Astrocyte of the cerebellum (primary cell): ENCODE data around the gene FUT4.

Experiments
- DNase-seq: peaks from one replicate; pipeline ENCODE4 v3.0.0-alpha.2; 2011; ENCODE audit warnings: low read depth
- H3K4me3 ChIP-seq: 2 replicates; pipeline ENCODE4 v1.5.1; 2011; ENCODE audit warnings: mild to moderate bottlenecking, low read depth, low read length, moderate library complexity
- in situ Hi-C: cut with HindIII; loops from 2 replicates; pipeline ENCODE4 v1.10.0; 2017; ENCODE audit warnings: low sequenced_read_pairs
- TF ChIP-seq, protein P1 (sequence below): IDR thresholded peaks from 2 replicates; pipeline ENCODE4 v1.5.1; 2012; ENCODE audit warnings: low read length, low read depth, moderate library complexity, mild to moderate bottlenecking; ENCODE audit errors: missing control alignments

Gene FUT4

DNA sequence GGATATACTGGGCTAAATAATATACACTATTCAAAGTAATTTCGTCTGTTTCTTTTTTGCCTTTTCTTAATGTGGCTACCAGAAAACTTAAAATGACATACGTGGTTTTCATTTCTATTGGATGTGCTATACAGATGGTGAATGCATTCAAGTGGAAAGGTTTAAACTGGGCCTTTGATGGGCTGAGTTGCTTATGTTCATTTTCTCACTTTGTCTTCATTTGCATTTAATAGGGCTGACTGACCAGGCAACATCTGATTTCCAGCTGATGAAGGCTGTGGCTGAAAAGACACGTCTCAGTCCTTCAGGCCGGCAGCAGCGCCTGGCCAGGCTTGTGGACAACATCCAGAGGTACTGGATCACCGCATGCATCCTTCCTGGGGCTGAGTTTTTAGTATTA is 51.4 kb downstream of the FUT4 start:
- H3K4me3 ChIP-seq = no peak overlapping the region
- no peak for DNase-seq
- TF ChIP-seq, protein P1, sequence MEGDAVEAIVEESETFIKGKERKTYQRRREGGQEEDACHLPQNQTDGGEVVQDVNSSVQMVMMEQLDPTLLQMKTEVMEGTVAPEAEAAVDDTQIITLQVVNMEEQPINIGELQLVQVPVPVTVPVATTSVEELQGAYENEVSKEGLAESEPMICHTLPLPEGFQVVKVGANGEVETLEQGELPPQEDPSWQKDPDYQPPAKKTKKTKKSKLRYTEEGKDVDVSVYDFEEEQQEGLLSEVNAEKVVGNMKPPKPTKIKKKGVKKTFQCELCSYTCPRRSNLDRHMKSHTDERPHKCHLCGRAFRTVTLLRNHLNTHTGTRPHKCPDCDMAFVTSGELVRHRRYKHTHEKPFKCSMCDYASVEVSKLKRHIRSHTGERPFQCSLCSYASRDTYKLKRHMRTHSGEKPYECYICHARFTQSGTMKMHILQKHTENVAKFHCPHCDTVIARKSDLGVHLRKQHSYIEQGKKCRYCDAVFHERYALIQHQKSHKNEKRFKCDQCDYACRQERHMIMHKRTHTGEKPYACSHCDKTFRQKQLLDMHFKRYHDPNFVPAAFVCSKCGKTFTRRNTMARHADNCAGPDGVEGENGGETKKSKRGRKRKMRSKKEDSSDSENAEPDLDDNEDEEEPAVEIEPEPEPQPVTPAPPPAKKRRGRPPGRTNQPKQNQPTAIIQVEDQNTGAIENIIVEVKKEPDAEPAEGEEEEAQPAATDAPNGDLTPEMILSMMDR = no peak
- in situ Hi-C loops = no loop called here

DNA sequence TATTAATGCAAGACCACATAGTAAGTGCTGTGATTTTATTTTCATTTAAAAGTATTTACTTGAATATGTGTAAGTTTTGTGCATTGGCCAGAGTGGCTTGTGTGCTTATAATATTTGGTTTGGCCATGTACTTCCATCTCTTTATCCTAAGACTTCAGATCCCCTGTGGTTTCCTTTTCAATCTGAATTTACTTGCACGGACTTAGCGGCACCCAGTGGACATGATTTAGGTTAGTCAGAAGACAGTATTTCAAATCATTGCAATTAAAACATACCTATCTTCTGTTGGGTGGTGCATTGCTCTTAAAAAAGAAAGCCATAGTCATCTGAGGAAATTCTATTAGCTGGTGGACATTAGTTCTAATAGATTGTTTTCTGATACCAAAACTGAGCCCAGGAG is 54.2 kb downstream of the FUT4 start:
- no peak for DNase-seq
- no peak overlapping the region for H3K4me3 ChIP-seq
- TF ChIP-seq, protein P1 = peak; percentile 15
- in situ Hi-C loops = no loop called here
